HCT116 (cell line): ENCODE measurements around the gene BRSK2. TPM values are rescaled to one million over a fixed set of nuclear protein-coding genes. Genes with fewer than 3 reads are reported as not detected.

Source experiments
- ATAC-seq: fragments of 200-7000 bp; cut with Tn5 transposase; 2 replicates; pipeline ENCODE4 v1.9.1; 2020; ENCODE audit warnings: mild to moderate bottlenecking, moderate library complexity
- BruUV-seq: library from RNA; stranded (reverse); fragments of 400-500 nt; replicated peaks from 2 replicates; lab custom pipeline; 2021; lab: Mats Ljungman, UMichigan
- CTCF ChIA-PET: fragments of 300-600 bp; sonication (Branson Sonifier 250); formaldehyde crosslinking; loops from one replicate; lab custom pipeline; 2021; ENCODE audit warnings: antibody characterized with exemption; lab: Charles Lee
- POLR2A ChIA-PET: fragments of 300-600, 350-600 bp; sonication (Branson Sonifier 250); formaldehyde crosslinking; loops from one replicate; lab custom pipeline; 2021; ENCODE audit warnings: antibody characterized with exemption; lab: Charles Lee
- RAD21 ChIA-PET, 2 experiments: fragments of 300-600 bp; sonication (Branson Sonifier 250); formaldehyde crosslinking; loops; one replicate each; lab custom pipeline; 2023; ENCODE audit warnings: low total read pairs in 2 of 2; ENCODE audit not compliant: uncharacterized antibody in 2 of 2, unreplicated experiment in 2 of 2, low non-redundant PET in 1 of 2; lab: Charles Lee
- DNase-seq: peaks from one replicate; pipeline ENCODE4 v3.0.0-alpha.2; 2010; ENCODE audit warnings: low read depth, low spot score
- H2AFZ ChIP-seq: fragments of 200-600 bp; shearing (Covaris generic), sonication (generic); 2 replicates; pipeline ENCODE4 v1.6.1; 2017; ENCODE audit warnings: low read depth, mixed run types, mixed read lengths, antibody characterized with exemption, low read length; ENCODE audit not compliant: poor library complexity, severe bottlenecking
- H3K27ac ChIP-seq: 2 replicates; pipeline ENCODE4 v1.5.1; 2012; ENCODE audit warnings: low read depth, low read length
- H3K27me3 ChIP-seq: fragments of 200-600 bp; sonication (generic); 2 replicates; pipeline ENCODE4 v1.6.1; 2016; ENCODE audit warnings: mixed run types, low read length, mixed read lengths; ENCODE audit not compliant: insufficient read depth
- H3K36me3 ChIP-seq, 2 experiments: fragments of 200-500 bp in 1 of 2; fragments of 200-600 bp in 1 of 2; sonication (Bioruptor generic) in 1 of 2; sonication (generic) in 1 of 2; 2 replicates each; pipeline versions ENCODE4 v1.5.1 to v1.6.1; 2014 to 2016; ENCODE audit warnings: low read length in 2 of 2, inconsistent platforms in 1 of 2, mixed read lengths in 1 of 2, mixed run types in 1 of 2; ENCODE audit not compliant: insufficient read depth in 2 of 2, control insufficient read depth in 1 of 2
- H3K4me1 ChIP-seq, 2 experiments: fragments of 200-600 bp in 1 of 2; sonication (generic) in 1 of 2; 2 replicates each; pipeline versions ENCODE4 v1.5.1 to v1.6.1; 2012 to 2017; ENCODE audit warnings: low read length in 2 of 2, inconsistent platforms in 1 of 2, mild to moderate bottlenecking in 1 of 2, mixed read lengths in 1 of 2, mixed run types in 1 of 2, moderate library complexity in 1 of 2; ENCODE audit not compliant: insufficient read depth in 2 of 2, control insufficient read depth in 1 of 2
- H3K4me2 ChIP-seq: fragments of 200-600 bp; sonication (generic); 2 replicates; pipeline ENCODE4 v1.6.1; 2017; ENCODE audit warnings: mixed run types, low read length, mixed read lengths
- H3K4me3 ChIP-seq, 2 experiments: fragments of 200-600 bp in 1 of 2; sonication (generic) in 1 of 2; replicated peaks in 1 of 2; 2 replicates each; pipeline ENCODE4 v1.5.1; 2011 to 2016; ENCODE audit warnings: low read length in 2 of 2, control low read depth in 1 of 2, low read depth in 1 of 2, mild to moderate bottlenecking in 1 of 2, mixed read lengths in 1 of 2, mixed run types in 1 of 2
- H3K79me2 ChIP-seq: fragments of 200-600 bp; sonication (generic); 2 replicates; pipeline ENCODE4 v1.6.1; 2017; ENCODE audit warnings: mild to moderate bottlenecking, mixed run types, low read length, moderate library complexity, mixed read lengths; ENCODE audit not compliant: insufficient read depth
- H3K9ac ChIP-seq: fragments of 200-600 bp; sonication (generic); 2 replicates; pipeline ENCODE4 v1.6.1; 2016; ENCODE audit warnings: low read length, mixed read lengths
- H3K9me2 ChIP-seq: fragments of 200-600 bp; sonication (generic), shearing (Covaris generic); 2 replicates; pipeline ENCODE4 v1.6.1; 2017; ENCODE audit warnings: mixed run types, mild to moderate bottlenecking, moderate library complexity; ENCODE audit not compliant: insufficient read depth
- H3K9me3 ChIP-seq, 2 experiments: fragments of 200-500 bp in 1 of 2; fragments of 200-600 bp in 1 of 2; sonication (Bioruptor generic) in 1 of 2; sonication (generic) in 1 of 2; 2 replicates each; pipeline ENCODE4 v1.6.1; 2014 to 2017; ENCODE audit warnings: low read length in 2 of 2, mixed read lengths in 2 of 2, inconsistent platforms in 1 of 2, low read depth in 1 of 2, mild to moderate bottlenecking in 1 of 2, mixed run types in 1 of 2, moderate library complexity in 1 of 2; ENCODE audit not compliant: control insufficient read depth in 1 of 2, insufficient read depth in 1 of 2
- H4K20me1 ChIP-seq: fragments of 200-600 bp; sonication (generic), shearing (Covaris generic); 2 replicates; pipeline ENCODE4 v1.6.1; 2017; ENCODE audit warnings: mixed run types, mild to moderate bottlenecking, moderate library complexity; ENCODE audit not compliant: insufficient read depth
- CBX3 ChIP-seq: IDR thresholded peaks from 2 replicates; pipeline ENCODE4 v1.6.1; 2012; ENCODE audit warnings: low read depth
- CEBPB ChIP-seq: IDR thresholded peaks from 2 replicates; pipeline ENCODE4 v1.6.1; 2012; ENCODE audit warnings: low read depth
- CTCF ChIP-seq, 3 experiments: fragments of 200-600 bp in 1 of 3; sonication (generic) in 1 of 3; IDR thresholded peaks in 2 of 3; conservative IDR thresholded peaks in 1 of 3; 2 replicates each; pipeline ENCODE4 v1.5.1; 2012 to 2017; ENCODE audit warnings: low read depth in 2 of 3, low read length in 2 of 3, antibody characterized with exemption in 1 of 3, borderline replicate concordance in 1 of 3, control low read depth in 1 of 3, mild to moderate bottlenecking in 1 of 3, mixed read lengths in 1 of 3, mixed run types in 1 of 3, moderate library complexity in 1 of 3; ENCODE audit not compliant: insufficient read depth in 1 of 3
- EZH2phosphoT487 ChIP-seq: fragments of 200-600 bp; IDR thresholded peaks from 2 replicates; pipeline ENCODE4 v1.6.1; 2018; ENCODE audit warnings: antibody characterized with exemption, borderline replicate concordance
- FOSL1 ChIP-seq: IDR thresholded peaks from 2 replicates; pipeline ENCODE4 v1.6.1; 2012; ENCODE audit warnings: low read depth
- JUND ChIP-seq: IDR thresholded peaks from 2 replicates; pipeline ENCODE4 v1.6.1; 2012
- POLR2A ChIP-seq: IDR thresholded peaks from 2 replicates; pipeline ENCODE4 v1.7.0; 2011; ENCODE audit warnings: borderline replicate concordance; ENCODE audit not compliant: insufficient read depth, insufficient read length; ENCODE audit errors: extremely low read depth
- POLR2AphosphoS5 ChIP-seq: IDR thresholded peaks from 2 replicates; pipeline ENCODE4 v1.6.1; 2011; ENCODE audit warnings: mild to moderate bottlenecking, low read depth, low read length, moderate library complexity
- RAD21 ChIP-seq: IDR thresholded peaks from 2 replicates; pipeline ENCODE4 v1.6.1; 2012; ENCODE audit warnings: low read depth, mild to moderate bottlenecking
- SP1 ChIP-seq: IDR thresholded peaks from 2 replicates; pipeline ENCODE4 v1.6.1; 2012; ENCODE audit warnings: low read depth
- SRF ChIP-seq: IDR thresholded peaks from 2 replicates; pipeline ENCODE4 v1.6.1; 2012; ENCODE audit warnings: low read depth
- TCF7L2 ChIP-seq: IDR thresholded peaks from 2 replicates; pipeline ENCODE4 v1.7.0; 2011; ENCODE audit warnings: borderline replicate concordance, inconsistent platforms; ENCODE audit not compliant: insufficient read depth, insufficient read length; ENCODE audit errors: extremely low read depth
- intact Hi-C: fragments of 100-400 bp; cut with micrococcal nuclease; formaldehyde crosslinking; loops from 2 replicates; pipeline ENCODE4 v1.10.0; 2022
- total RNA-seq: library from RNA; stranded (reverse); gene quantifications from one replicate; pipeline ENCODE4 v1.2.1, GENCODE V29; 2021; ENCODE audit not compliant: unreplicated experiment
- TF ChIP-seq, protein P1 (sequence below): IDR thresholded peaks from 2 replicates; pipeline ENCODE4 v1.6.1; 2012
- TF ChIP-seq, protein P2 (sequence below): IDR thresholded peaks from 2 replicates; pipeline ENCODE4 v1.6.1; 2011; ENCODE audit warnings: mild to moderate bottlenecking, low read length, moderate library complexity; ENCODE audit not compliant: insufficient replicate concordance; ENCODE audit errors: extremely low read depth

BRSK2 gene
- total RNA-seq, 1 experiment from 2014 or later, result 14.0 TPM

DNA sequence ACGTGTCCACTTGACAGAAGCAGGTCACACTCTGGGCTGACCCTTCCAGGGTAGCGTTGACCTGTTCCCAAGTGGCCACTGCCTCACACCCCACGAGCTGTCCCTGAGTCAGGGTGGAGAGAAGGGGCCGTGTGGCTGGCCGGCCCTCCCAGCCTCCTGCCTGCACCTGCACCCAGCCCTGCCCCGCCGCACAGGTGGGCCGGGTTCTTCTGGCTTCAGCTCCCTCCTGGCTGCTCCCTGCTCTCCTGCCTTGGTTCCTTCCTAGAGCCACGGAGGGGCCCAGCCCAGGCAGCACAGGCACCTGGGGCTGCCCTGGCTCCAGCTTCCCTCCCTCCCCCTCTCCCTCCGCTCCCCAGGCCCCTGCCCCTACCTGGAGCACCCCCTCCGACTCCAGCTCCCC lies 54.6 kb downstream of the BRSK2 start:
- CTCF ChIA-PET, result no interaction called here
- POLR2A ChIA-PET, result no interaction called here
- H3K27me3 ChIP-seq, result no peaks in the 10 kb centered on the region

More for the DNA sequence above, 54.6 kb downstream of the BRSK2 start:
- no peaks in the 10 kb centered on the region for H3K4me1 ChIP-seq
- no TSS peak for BruUV-seq
- no peaks in the 10 kb centered on the region for H3K79me2 ChIP-seq
- H4K20me1 ChIP-seq, result no peaks in the 10 kb centered on the region
- no peak for DNase-seq
- TF ChIP-seq, protein P1, sequence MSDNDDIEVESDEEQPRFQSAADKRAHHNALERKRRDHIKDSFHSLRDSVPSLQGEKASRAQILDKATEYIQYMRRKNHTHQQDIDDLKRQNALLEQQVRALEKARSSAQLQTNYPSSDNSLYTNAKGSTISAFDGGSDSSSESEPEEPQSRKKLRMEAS, result no peak
- no peak for TF ChIP-seq POLR2A
- no peak for TF ChIP-seq SRF
- TF ChIP-seq CBX3, result no peak
- TF ChIP-seq JUND, result no peak
- TF ChIP-seq CTCF (IDR thresholded peaks at IDR 0.05 in 2 of 3, conservative IDR thresholded peaks at IDR 0.05 in 1 of 3; ENCODE audit: borderline replicate concordance in 1 of 3, insufficient read depth in 1 of 3, low read depth in 2 of 3, low read length in 2 of 3), result no peak
- no peak for TF ChIP-seq POLR2AphosphoS5
- TF ChIP-seq, protein P2, sequence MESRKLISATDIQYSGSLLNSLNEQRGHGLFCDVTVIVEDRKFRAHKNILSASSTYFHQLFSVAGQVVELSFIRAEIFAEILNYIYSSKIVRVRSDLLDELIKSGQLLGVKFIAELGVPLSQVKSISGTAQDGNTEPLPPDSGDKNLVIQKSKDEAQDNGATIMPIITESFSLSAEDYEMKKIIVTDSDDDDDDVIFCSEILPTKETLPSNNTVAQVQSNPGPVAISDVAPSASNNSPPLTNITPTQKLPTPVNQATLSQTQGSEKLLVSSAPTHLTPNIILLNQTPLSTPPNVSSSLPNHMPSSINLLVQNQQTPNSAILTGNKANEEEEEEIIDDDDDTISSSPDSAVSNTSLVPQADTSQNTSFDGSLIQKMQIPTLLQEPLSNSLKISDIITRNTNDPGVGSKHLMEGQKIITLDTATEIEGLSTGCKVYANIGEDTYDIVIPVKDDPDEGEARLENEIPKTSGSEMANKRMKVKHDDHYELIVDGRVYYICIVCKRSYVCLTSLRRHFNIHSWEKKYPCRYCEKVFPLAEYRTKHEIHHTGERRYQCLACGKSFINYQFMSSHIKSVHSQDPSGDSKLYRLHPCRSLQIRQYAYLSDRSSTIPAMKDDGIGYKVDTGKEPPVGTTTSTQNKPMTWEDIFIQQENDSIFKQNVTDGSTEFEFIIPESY, result no peak
- TF ChIP-seq EZH2phosphoT487, result no peak
- no peak for TF ChIP-seq SP1
- no peak for TF ChIP-seq FOSL1
- no peak for TF ChIP-seq TCF7L2
- no peak for TF ChIP-seq CEBPB
- no peak for TF ChIP-seq RAD21
- TF ChIP-seq, all 23 proteins: peak for 0
- H2AFZ ChIP-seq, result no peak overlapping the region
- no peaks in the 10 kb centered on the region for H3K36me3 ChIP-seq
- no peaks in the 10 kb centered on the region for H3K9me2 ChIP-seq
- H3K9ac ChIP-seq, result no peak overlapping the region
- no peak overlapping the region for H3K4me3 ChIP-seq
- H3K9me3 ChIP-seq, result no peaks in the 10 kb centered on the region
- no peak overlapping the region for H3K4me2 ChIP-seq
- RAD21 ChIA-PET, result no interaction called here
- intact Hi-C loops, result no loop called here
- no peak for ATAC-seq
- no peak overlapping the region for H3K27ac ChIP-seq
